ENCODE measurements around the gene RTP5. TPM values are rescaled to one million over a fixed set of nuclear protein-coding genes. Genes with fewer than 3 reads are reported as not detected.

Gene RTP5
- polyA plus RNA-seq, 3 donors from 2014 or later: not detected

DNA sequence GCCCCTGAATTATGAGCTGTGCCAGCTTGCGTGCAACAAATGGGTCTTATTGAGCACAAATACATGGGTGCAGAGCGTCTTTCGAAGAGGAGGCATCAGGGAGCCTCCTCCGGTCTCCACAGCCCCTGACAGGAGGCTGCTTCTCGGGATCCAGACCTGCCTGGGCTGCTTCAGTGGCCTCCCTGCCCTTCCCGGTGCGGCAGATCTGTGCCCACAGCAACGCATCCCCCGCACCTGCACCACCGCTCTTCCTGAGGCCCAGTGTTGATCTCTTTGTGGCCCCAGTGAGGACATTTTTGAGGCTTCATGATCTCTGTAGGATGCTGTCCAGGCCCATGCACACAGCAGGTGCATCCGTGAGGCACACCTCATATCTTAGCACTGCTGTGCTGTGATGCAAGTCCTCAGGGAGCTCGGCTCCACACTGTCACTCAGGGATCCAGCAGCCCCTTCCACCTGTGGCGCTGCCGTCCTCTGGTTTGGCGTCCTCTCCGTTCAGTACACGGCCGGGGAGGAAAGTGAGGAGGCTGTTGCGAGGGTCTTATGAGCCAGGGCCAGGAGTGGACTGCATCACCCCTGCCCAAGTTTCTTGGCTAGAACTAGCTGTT lies 17.4 kb downstream of the RTP5 start:
- Mint-ChIP-seq H3K4me3 (no peak overlapping the region), H3K4me1 (peaks cover 18 to 25% of the 10 kb centered on the region in 2 donors), H3K27me3 (ENCODE audit: low read depth in 3 of 3) (peaks cover 4 to 8% (median 5%) of the 10 kb centered on the region in 3 donors), H3K9me3 (no peaks in the 10 kb centered on the region), H3K27ac (no peak overlapping the region), H3K36me3 (peaks cover 6 to 18% (median 8%) of the 10 kb centered on the region in 3 donors)
- no peak for DNase-seq

DNA sequence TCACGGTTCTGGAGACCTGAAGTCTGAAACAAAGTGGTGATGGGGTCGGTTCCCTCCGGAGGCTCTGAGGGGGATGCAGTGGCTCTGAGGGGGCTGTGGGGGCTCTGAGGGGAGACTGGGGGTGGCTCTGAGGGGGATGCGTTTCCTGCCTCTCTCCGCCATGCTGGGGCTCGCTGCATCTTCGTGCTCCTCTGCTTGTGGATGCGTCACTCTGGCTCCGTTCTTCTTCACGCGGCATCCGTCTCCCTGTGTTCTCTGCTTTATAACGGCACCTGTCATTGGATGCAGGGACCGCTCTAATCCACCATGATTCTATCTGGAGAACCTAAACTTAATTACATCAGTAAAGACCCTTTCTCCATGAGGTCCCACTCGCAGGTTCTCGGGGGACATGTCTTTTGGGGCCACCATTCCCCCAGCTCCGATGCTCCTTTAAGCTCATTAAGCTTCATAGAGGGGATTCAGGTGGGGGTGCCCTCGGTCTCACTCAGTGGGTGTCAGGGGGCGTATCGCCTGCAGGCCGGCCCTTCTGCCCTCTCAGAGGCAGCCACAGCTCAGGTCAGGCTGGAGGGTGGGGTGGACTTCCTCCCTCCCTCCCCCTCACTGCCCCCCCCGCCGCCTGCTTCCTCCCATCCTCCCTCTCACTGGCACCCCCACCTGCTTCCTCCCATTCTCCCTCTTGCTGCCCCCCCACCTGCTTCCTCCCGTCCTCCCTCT lies 18.4 kb downstream of the RTP5 start:
- Mint-ChIP-seq H3K27me3 (ENCODE audit: low read depth in 3 of 3) (peaks cover 0 to 8% (median 0%) of the 10 kb centered on the region in 3 donors), H3K9me3 (no peaks in the 10 kb centered on the region), H3K4me3 (peak overlapping the region in 1 of 5 donors; percentile 10), H3K27ac (peak overlapping the region in 3 of 6 donors; percentile 30 to 87 (median 57)), H3K4me1 (peaks cover 8 to 14% of the 10 kb centered on the region in 2 donors), H3K36me3 (peaks cover 6 to 18% (median 8%) of the 10 kb centered on the region in 3 donors)
- no peak for DNase-seq

- Mint-ChIP-seq H3K36me3 (peaks cover 6 to 18% (median 8%) of the 10 kb centered on the region in 3 donors), H3K9me3 (no peaks in the 10 kb centered on the region), H3K27me3 (ENCODE audit: low read depth in 3 of 3) (peaks cover 0 to 8% (median 5%) of the 10 kb centered on the region in 3 donors), H3K27ac (peak overlapping the region in 3 of 6 donors; percentile 6 to 62 (median 32)), H3K4me1 (peaks cover 8 to 12% of the 10 kb centered on the region in 2 donors), H3K4me3 (peak overlapping the region in 1 of 5 donors; percentile 14)
- DNase-seq: no peak
Observed at GRCh38 chr2:241888641-241889040, 19.1 kb downstream of the RTP5 start.

DNA sequence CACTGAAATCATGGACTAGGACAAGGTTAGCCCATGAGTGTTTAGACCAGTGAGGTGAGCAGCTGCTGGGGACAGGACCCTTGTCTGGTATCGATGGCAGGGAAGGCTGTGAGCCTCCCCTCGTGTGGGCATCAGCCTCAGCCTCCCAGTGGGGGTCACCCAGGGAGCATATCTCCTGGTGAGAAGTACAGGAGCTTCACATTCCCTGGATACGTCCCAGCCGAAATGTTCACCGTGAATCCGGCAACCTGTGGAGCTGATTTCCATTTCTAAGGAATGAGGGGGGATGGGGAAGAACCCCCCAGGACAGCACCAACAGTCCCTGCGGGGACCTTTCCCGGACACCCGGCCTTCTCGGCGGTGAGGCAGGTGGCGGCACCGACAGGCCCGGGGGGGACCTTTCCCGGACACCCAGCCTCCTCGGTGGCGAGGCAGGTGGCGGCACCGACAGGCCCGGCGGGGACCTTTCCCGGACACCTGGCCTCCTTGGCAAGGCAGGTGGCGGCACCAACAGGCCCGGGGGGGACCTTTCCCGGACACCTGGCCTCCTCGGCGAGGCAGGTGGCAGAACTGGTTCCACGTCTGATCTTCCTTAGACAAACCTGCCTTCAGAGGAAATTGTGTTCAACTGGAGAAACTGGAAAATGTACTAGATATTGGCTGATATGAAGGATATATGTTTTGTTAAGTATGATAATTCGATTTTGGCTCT lies 21.2 kb downstream of the RTP5 start:
- Mint-ChIP-seq H3K36me3 (peaks cover 6 to 17% (median 8%) of the 10 kb centered on the region in 3 donors), H3K9me3 (peaks cover 0 to under 1% (median 0%) of the 10 kb centered on the region in 6 donors), H3K27me3 (ENCODE audit: low read depth in 3 of 3) (peaks cover 6 to 22% (median 9%) of the 10 kb centered on the region in 3 donors), H3K4me3 (no peak overlapping the region), H3K4me1 (peaks cover 11 to 12% of the 10 kb centered on the region in 2 donors), H3K27ac (no peak overlapping the region)
- no peak for DNase-seq

DNA sequence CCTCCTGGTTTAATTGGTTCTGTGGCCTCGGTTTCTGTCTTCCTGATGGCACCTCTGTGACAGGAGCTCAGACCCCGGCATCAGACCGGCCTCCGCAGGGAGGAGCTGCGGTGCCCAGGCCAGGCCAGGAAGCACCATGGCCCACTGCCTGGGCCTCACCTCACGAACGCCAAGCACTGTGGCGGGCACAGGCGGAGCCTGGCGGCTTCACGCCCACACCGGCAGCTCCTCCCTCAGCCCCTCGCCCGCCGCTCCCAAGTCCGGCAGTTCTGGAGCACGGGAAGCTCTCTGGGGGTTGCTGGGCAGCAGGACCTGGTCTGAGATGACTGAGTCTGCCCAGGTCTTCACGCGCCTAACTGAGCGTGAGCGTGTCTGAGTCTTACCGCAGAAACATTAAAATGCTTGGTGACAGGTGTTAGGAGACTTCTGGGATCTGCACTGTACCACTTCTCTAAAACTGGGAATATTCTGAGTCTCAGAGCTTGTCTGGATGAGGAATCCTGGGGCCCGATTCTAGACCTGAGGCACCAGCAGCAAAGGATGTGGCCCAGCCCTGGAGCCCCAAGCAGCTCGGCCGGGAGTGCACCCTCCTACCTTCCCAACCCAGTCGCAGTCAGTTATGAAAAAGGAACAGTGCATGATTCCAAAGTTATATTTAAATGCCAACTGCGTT lies 21.9 kb downstream of the RTP5 start:
- DNase-seq: no peak
- Mint-ChIP-seq H3K4me1 (peaks cover 12 to 13% of the 10 kb centered on the region in 2 donors), H3K36me3 (peaks cover 6 to 11% (median 7%) of the 10 kb centered on the region in 3 donors), H3K4me3 (no peak overlapping the region), H3K27me3 (ENCODE audit: low read depth in 3 of 3) (peaks cover 13 to 28% (median 16%) of the 10 kb centered on the region in 3 donors), H3K9me3 (peaks cover 2 to 5% (median 4%) of the 10 kb centered on the region in 6 donors), H3K27ac (no peak overlapping the region)

- peaks cover 12 to 13% of the 10 kb centered on the region in 2 donors for H3K4me1 Mint-ChIP-seq
- H3K27ac Mint-ChIP-seq: no peak overlapping the region
- H3K4me3 Mint-ChIP-seq: no peak overlapping the region
- DNase-seq: no peak
- H3K27me3 Mint-ChIP-seq (ENCODE audit: low read depth in 3 of 3): peaks cover 15 to 31% (median 20%) of the 10 kb centered on the region in 3 donors
- peaks cover 3 to 9% (median 3%) of the 10 kb centered on the region in 3 donors for H3K36me3 Mint-ChIP-seq
- peaks cover 2 to 7% (median 5%) of the 10 kb centered on the region in 6 donors for H3K9me3 Mint-ChIP-seq
Observed at GRCh38 chr2:241891988-241892298, 22.4 kb downstream of the RTP5 start.

- H3K36me3 Mint-ChIP-seq: peaks cover 3 to 9% (median 3%) of the 10 kb centered on the region in 3 donors
- peaks cover 12 to 15% of the 10 kb centered on the region in 2 donors for H3K4me1 Mint-ChIP-seq
- DNase-seq: no peak
- H3K27me3 Mint-ChIP-seq (ENCODE audit: low read depth in 3 of 3): peaks cover 21 to 37% (median 25%) of the 10 kb centered on the region in 3 donors
- H3K4me3 Mint-ChIP-seq: no peak overlapping the region
- no peak overlapping the region for H3K27ac Mint-ChIP-seq
- peaks cover 2 to 13% (median 6%) of the 10 kb centered on the region in 6 donors for H3K9me3 Mint-ChIP-seq
Observed at GRCh38 chr2:241892299-241893137, 23.0 kb downstream of the RTP5 start.

GRCh38 chr2:241893265-241893664 lies 23.7 kb downstream of the RTP5 start:
- Mint-ChIP-seq H3K4me3 (no peak overlapping the region), H3K36me3 (peaks cover 0 to 6% (median 3%) of the 10 kb centered on the region in 3 donors), H3K27me3 (ENCODE audit: low read depth in 3 of 3) (peaks cover 27 to 44% (median 29%) of the 10 kb centered on the region in 3 donors), H3K4me1 (peaks cover 6 to 13% of the 10 kb centered on the region in 2 donors), H3K27ac (peak overlapping the region in 1 of 6 donors; percentile 59), H3K9me3 (peaks cover 2 to 15% (median 7%) of the 10 kb centered on the region in 6 donors)
- no peak for DNase-seq

- DNase-seq: no peak
- peaks cover 2 to 15% (median 7%) of the 10 kb centered on the region in 6 donors for H3K9me3 Mint-ChIP-seq
- peaks cover 0 to 3% (median 2%) of the 10 kb centered on the region in 3 donors for H3K36me3 Mint-ChIP-seq
- H3K27me3 Mint-ChIP-seq (ENCODE audit: low read depth in 3 of 3): peaks cover 27 to 44% (median 27%) of the 10 kb centered on the region in 3 donors
- peak overlapping the region in 3 of 6 donors; percentile 34 to 59 (median 49) for H3K27ac Mint-ChIP-seq
- H3K4me3 Mint-ChIP-seq: no peak overlapping the region
- H3K4me1 Mint-ChIP-seq: peaks cover 1 to 9% of the 10 kb centered on the region in 2 donors
Observed at GRCh38 chr2:241894056-241894641, 24.6 kb downstream of the RTP5 start.

DNA sequence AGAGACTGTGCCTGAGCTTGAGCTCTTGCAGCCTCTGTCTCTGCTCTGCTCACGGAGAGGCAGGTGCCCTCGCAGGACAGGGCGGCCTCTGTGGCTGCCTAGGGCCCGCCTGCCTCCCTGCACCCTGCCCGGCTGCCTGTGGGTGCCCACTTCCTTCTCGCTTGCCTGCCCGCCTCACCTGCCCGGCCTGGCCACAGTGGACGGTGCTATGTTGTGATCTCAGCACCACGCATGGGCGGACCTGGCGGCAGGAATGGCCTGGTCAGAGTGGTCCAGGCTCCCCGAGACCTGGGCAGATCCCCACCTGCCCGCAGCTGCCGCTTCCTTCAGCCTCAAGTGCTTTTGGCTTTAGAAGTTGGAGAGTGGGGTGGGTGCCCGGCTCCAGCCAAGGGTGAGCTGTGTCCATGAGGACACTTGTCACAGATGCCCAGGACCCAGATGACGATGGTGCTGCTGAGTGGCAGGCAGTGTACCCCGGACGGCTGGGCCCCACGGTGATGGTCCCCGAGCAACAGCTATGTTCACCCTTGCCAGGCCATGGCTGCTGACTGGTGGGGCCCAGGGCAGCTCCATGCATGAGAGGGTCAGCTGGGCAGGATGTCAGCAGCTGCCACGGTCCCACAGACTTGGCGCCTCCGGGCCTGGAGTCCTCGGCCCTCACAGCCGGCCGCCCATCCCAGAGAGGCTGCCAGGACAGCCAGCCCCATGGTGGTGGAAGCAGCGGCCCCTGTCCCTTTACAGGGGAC lies 25.3 kb downstream of the RTP5 start:
- Mint-ChIP-seq H3K36me3 (peaks cover 0 to 1% (median 0%) of the 10 kb centered on the region in 3 donors), H3K27ac (peak overlapping the region in 1 of 6 donors; percentile 42), H3K27me3 (ENCODE audit: low read depth in 3 of 3) (peaks cover 27 to 44% (median 27%) of the 10 kb centered on the region in 3 donors), H3K9me3 (peaks cover 2 to 15% (median 7%) of the 10 kb centered on the region in 6 donors), H3K4me3 (no peak overlapping the region), H3K4me1 (peaks cover 0 to 8% of the 10 kb centered on the region in 2 donors)
- DNase-seq: no peak

- Mint-ChIP-seq H3K36me3 (no peaks in the 10 kb centered on the region), H3K9me3 (peaks cover 2 to 15% (median 7%) of the 10 kb centered on the region in 6 donors), H3K4me3 (peak overlapping the region in 1 of 5 donors; percentile 61), H3K27me3 (ENCODE audit: low read depth in 3 of 3) (peaks cover 27 to 44% (median 27%) of the 10 kb centered on the region in 3 donors), H3K27ac (peak overlapping the region in 3 of 6 donors; percentile 59 to 92 (median 90)), H3K4me1 (peaks cover 0 to 8% of the 10 kb centered on the region in 2 donors)
- DNase-seq: no peak
Observed at GRCh38 chr2:241895427-241895711, 25.8 kb downstream of the RTP5 start.
